Skeletal muscle cell (primary cell): ENCODE measurements around the gene LGALS1.
"Not testable (repeated sequence)": the region's sequence is repeated elsewhere in the genome, so short reads cannot be mapped to it uniquely, and the experiment has no call there.

Experiments used
- DNase-seq: peaks from one replicate; pipeline ENCODE4 v3.0.0-alpha.2; 2010; ENCODE audit warnings: low read depth
- H3K4me3 ChIP-seq: 2 replicates; pipeline ENCODE4 v1.5.1; 2011; ENCODE audit warnings: low read depth, mild to moderate bottlenecking, control low read depth, low read length, moderate library complexity

Gene LGALS1

DNA sequence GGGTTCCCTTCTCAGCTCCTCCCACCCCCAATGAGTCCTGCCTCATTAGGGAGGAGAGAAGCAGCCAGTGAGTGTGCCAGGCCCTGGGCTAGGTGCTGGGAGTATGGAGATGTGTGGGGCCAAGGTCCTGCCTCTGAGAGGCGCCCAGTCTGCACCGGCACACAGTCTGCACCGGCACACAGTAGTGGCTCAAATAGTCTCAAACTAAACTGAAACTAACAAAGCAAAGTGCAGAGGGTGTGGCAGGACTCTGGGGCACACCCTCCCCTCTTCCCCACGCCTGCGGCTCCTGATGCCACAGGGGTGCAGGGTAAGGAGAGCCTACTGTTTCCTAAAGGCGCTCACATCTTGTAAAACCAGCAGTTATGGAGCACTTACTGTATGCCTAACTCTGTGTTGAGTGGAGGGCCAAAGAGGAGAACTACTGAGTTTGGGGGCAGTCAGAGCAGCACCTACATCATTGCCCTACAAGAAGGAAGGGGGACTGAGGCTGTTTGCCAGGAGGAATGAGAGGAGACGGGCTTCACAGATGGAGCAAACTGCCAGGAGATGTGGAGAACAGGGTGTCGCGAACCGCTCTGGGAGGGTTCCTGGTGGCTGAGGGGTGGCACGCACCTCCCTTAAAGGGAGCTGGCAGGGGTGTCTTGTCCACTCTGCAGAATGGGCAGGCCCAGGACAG, 36.9 kb upstream of the LGALS1 start:
- H3K4me3 ChIP-seq: peak overlapping the region; percentile 65
- no peak for DNase-seq

DNA sequence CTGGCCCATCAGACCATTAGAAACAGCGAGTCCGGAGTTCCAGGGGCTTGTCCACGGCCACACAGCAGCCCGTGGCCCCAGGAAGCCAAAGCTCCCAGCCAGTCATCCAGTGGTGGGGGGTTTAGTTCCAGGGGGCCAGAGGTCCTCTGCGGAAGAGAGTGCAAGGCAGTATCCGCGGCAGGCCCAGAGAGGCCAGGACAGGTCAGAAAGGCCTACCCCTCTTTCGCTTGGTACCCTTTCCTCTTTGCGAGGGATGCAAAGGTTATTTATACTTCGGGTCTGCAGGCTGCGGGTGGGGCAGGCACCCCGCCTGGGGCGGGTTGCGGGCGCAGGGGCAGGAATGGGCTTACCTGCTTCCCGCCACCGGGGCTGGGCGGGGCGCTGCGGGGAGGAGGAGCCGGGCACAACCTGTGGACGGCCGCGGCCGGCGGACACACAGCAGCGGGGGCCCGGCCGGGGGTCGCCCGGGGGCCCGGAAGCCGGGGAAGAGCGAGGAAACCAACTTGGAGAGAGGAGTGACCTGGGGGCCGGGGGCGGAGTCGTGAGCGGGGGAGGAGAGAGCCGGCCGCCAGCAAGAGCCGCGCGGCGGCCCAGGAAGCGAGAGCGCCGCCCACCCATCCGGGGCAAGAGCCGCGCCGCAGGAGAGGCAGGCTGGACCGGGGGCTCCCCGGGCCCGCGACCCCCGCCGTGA, 36.2 kb upstream of the LGALS1 start, which contains the start of gene SH3BP1:
Gene SH3BP1, plus strand, starts transcription at position 600 of the 691 bp plus-strand sequence. CDS start 119 bp downstream, outside the sequence.
- H3K4me3 ChIP-seq: peak within 1 kb of the TSS; percentile 65
- DNase-seq: no peak

- no peak for DNase-seq
- peak overlapping the region; percentile 65 for H3K4me3 ChIP-seq
These were observed 35.5 kb upstream of the LGALS1 start for GRCh38 chr22:37639771-37640590.

- H3K4me3 ChIP-seq: peak overlapping the region; percentile 65
These were observed 34.6 kb upstream of the LGALS1 start for GRCh38 chr22:37640591-37641560.

GRCh38 chr22:37641561-37641949, 33.9 kb upstream of the LGALS1 start:
- no peak for DNase-seq
- no peak overlapping the region for H3K4me3 ChIP-seq

More at GRCh38 chr22:37640591-37641560, 34.6 kb upstream of the LGALS1 start:
- no peak for DNase-seq

DNA sequence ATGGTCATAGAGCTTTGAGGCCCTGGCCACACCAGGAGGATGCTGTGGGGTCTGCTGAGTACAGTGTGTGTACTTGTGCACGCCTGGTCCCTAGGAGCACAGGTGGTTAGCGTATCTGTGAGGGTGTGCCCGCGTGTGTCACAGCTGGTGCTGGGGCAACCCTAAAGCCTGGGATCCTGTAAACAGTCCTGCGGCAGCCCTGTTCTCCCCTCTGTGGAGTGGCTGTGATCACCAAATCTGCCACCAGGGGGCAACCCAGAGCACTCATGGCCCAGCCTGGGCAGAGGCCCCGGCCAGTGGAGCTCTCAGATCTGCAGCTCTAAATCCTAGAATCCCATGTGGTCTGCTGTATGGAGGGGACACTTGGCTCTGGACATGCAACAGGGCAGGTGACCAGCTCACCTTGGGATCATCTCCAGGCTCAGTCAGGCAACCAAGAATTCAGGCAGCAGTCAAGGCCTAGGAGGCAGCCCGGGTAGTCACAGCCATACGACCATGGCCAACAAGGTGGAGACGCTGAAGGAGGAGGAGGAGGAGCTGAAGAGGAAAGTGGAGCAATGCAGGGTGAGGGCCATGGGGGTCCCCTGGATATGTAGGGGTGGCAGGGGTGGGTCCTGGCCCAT, 32.1 kb upstream of the LGALS1 start:
- no peak for DNase-seq
- H3K4me3 ChIP-seq: no peak overlapping the region

DNA sequence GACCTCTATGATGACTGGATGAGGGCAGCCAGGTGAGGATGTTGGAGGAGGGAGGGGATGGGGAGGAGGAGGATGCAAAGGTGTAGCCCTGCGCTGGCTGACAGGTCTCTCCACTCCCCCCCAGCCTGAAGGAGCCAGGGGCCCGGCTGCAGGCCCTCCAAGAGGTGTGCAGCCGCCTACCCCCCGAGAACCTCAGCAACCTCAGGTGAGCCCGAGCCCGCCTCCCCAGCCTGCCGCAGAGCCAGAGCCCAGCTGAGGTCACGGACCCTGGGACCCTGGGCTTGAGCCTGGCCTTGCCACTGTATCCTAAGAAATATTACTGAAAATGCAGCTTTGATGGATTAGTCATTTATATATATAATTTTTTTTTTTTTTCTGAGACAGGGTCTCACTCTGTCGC, 28.1 kb upstream of the LGALS1 start:
- no peak for DNase-seq
- H3K4me3 ChIP-seq: no peak overlapping the region

- DNase-seq: no peak
- H3K4me3 ChIP-seq: no peak overlapping the region
These were observed 27.5 kb upstream of the LGALS1 start for GRCh38 chr22:37647928-37648327.

DNA sequence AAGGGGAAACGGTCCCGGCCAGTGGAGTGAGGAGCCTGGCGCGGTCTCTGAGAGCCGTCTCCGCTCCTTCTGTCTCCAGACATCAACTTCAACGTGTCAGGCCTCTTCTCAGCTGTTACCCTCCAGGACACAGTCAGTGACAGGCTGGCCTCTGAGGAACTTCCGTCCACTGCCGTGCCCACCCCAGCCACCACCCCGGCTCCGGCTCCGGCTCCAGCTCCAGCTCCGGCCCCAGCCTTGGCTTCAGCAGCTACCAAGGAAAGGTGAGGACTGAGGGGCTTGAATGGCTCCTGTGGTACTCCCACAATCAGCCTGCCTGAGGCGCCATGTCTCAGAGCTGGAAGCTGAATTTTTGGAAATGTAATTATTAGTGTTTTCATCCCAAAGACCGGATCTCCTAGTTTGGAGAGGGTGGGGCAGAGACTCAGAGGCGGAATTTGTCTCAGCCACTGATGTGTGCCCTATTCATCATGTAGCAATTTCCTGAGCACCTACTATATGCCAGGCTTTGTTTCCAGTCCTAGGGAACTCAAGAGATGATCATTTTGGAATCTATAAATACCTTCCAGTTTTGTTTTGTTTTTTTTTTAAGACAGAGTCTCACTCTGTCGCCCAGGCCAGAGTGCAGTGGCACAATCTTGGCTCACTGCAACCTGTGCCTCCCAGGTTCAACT, 24.8 kb upstream of the LGALS1 start:
- H3K4me3 ChIP-seq: no peak overlapping the region
- no peak for DNase-seq

DNA sequence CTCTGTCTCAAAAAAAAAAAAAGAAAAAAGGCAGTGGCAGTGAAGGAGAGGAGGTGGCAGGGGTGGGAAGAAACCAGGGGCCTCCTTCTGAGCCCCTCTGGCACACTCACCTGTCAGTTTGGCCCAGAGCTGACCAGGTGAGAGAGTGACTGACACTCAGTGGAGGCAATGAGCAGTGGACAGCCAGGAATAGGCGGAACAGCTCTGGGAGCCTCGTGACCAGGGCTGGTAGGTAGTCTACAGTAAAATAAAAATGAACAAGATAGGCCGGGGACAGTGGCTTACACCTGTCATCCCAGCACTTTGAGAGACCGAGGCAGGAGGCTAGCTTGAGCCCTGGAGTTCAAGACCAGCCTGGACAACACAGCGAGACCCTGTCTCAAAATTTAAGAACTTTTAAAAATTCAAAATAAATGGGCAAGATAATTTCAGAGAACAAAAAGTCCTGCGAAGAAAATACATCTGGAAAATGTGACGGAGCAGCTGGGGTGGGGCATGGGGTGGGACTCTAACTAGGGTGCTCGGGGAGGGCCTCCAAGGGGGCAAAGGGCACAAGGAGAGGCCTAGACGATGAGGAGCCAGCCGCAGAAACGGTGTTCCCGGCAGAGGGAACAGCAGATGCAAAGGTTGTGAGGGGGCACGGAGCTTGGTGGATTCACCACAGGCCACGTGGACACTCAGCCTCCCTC, 20.7 kb upstream of the LGALS1 start:
- no peak overlapping the region for H3K4me3 ChIP-seq
- DNase-seq: no peak

GRCh38 chr22:37655252-37655563, 20.2 kb upstream of the LGALS1 start:
- no peak for DNase-seq
- no peak overlapping the region for H3K4me3 ChIP-seq

- not testable (repeated sequence) for H3K4me3 ChIP-seq, DNase-seq
These were observed 18.9 kb upstream of the LGALS1 start for GRCh38 chr22:37656583-37656982.

DNA sequence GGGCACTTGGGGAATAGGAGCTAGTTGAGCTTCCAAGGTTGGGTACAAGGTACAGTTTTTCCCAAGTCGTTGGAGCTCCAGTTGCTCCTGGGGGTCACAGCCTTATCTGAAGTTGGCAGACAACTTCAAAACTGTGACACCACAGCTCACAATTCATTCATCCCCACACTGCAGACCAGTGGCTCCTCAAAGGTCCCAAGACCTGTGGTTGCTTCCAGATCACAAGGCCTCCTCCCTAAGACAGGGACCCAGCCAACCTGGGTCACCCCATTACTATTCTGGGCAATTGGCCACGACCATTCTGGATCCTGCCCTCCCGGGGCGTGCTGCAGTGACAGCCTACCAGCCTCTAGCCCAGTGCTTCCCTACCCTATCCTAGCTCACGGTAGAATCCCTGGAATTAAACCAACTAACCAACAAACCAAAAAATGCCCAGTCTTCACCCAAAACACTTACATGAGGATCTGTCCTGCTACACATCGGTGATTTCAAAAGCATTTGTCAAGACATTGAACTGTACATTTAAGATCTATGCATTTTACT, 17.8 kb upstream of the LGALS1 start:
- no peak for DNase-seq
- peak overlapping the region; percentile 76 for H3K4me3 ChIP-seq

DNA sequence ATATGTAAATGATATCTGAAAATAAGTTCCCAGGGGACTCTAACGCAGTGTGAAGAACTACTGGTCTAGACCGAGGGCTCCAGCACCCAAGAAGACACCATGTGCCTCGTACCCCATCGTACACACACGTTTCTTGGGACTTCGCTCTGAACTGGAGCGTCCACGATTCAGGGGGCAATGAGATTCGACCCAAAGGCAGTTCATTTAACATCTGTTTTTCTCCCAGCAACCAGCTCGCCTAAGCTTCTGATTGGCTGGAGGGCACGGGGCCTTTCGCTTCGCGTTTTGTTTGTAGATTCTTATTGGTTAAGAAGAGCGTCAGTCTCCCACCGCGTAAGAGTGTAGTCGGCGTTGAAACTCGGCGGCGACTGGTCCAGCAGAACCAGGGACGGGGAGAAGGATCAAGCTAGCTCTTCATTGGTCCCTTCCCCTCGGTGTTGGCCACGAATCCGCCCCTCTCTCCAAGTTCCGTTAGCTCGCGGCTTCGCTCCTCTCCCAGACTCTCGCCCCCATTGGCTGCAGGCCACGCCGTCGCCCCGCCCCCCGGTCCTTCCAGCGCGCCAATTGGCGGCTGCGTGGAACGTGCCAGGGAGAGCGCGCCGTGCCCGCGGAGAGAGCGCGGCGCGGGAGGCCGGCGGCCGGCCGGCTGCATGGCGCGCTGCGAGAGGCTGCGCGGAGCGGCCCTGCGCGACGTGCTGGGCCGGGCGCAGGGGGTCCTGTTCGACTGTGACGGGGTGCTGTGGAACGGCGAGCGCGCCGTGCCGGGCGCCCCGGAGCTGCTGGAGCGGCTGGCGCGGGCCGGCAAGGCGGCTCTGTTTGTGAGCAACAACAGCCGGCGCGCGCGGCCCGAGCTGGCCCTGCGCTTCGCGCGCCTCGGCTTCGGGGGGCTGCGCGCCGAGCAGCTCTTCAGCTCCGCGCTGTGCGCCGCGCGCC, 17.0 kb upstream of the LGALS1 start, which contains the start of gene PDXP:
Gene PDXP, plus strand, starts transcription at position 591 of the 933 bp plus-strand sequence. Its CDS starts 60 bp downstream, at position 651.
- peak; percentile 100 for DNase-seq
- H3K4me3 ChIP-seq: peak within 1 kb of the TSS; percentile 76

GRCh38 chr22:37659066-37659896, 16.2 kb upstream of the LGALS1 start:
- DNase-seq: no peak
- H3K4me3 ChIP-seq: peak overlapping the region; percentile 76
